Aorta (tissue), 5 donors: ENCODE measurements around the gene GABARAPL2. TPM values are rescaled to one million over a fixed set of nuclear protein-coding genes. Genes with fewer than 3 reads are reported as not detected.

ENCODE experiments used
- ATAC-seq: fragments of 200-7000 bp; cut with Tn5 transposase; one replicate; pipeline ENCODE4 v1.9.1; 2022; ENCODE audit warnings: moderate library complexity; ENCODE audit not compliant: low FRiP score
- DNase-seq, 2 donors: peaks; one replicate each; pipeline ENCODE4 v3.0.0-alpha.2; 2020
- H3K27ac ChIP-seq, 2 donors: one replicate each; pipeline ENCODE4 v1.5.1; 2013; ENCODE audit warnings: low read length in 2 of 2, mild to moderate bottlenecking in 2 of 2, moderate library complexity in 2 of 2, control low read depth in 1 of 2, inconsistent platforms in 1 of 2, low read depth in 1 of 2
- H3K27me3 ChIP-seq, 2 donors: one replicate each; pipeline ENCODE4 v1.6.1; 2013; ENCODE audit warnings: control low read depth in 1 of 2, low read length in 1 of 2, mild to moderate bottlenecking in 1 of 2, moderate library complexity in 1 of 2; ENCODE audit not compliant: insufficient read depth in 2 of 2, control insufficient read depth in 1 of 2
- H3K36me3 ChIP-seq, 2 donors: one replicate each; pipeline ENCODE4 v1.6.1; 2013; ENCODE audit warnings: control low read depth in 1 of 2, low read length in 1 of 2, mild to moderate bottlenecking in 1 of 2; ENCODE audit not compliant: insufficient read depth in 2 of 2, control insufficient read depth in 1 of 2
- H3K4me1 ChIP-seq, 2 donors: one replicate each; pipeline ENCODE4 v1.6.1; 2013; ENCODE audit warnings: low read length in 2 of 2, control low read depth in 1 of 2, mild to moderate bottlenecking in 1 of 2, moderate library complexity in 1 of 2; ENCODE audit not compliant: insufficient read depth in 2 of 2, control insufficient read depth in 1 of 2
- H3K4me3 ChIP-seq, 2 donors: one replicate each; pipeline ENCODE4 v1.5.1; 2013; ENCODE audit warnings: low read length in 2 of 2, control low read depth in 1 of 2, mild to moderate bottlenecking in 1 of 2
- H3K9me3 ChIP-seq: one replicate; pipeline ENCODE4 v1.6.1; 2013; ENCODE audit warnings: mild to moderate bottlenecking, low read length; ENCODE audit not compliant: control insufficient read depth
- WGBS, 2 donors: extraction: QIAGEN DNeasy Blood & Tissue Kit; methylation state at CpG; one replicate each; pipeline ENCODE4 v1.1.7; 2013; 5-methylcytosine and 5-hydroxymethylcytosine counted together
- intact Hi-C, 2 donors: fragments of 100-400 bp; cut with DNase I; formaldehyde crosslinking; loops; one replicate each; pipeline versions ENCODE4 v1.14.2 to v1.15.0; 2022
- polyA plus RNA-seq, 2 donors: library from polyadenylated mRNA; stranded (reverse); fragments of 200-250 nt; gene quantifications; one replicate each; pipeline ENCODE4 v1.2.3, GENCODE V29; 2013
- total RNA-seq, 2 donors: library from RNA; stranded (reverse); fragmentation: NEBNext Ultra II Directional; extraction: Animal tissue kit (Norgen Biotek cat#: 25700); gene quantifications; one replicate each; pipeline ENCODE4 v1.2.1, GENCODE V29; 2021
- donor health status: healthy with polysubstance abuse.
- donor health status: Bipolar disorder and iron deficiency.
- donor health status: DM: no; HTN: no; CAD: no.
- donor health status: DM: no; HTN: no; CAD: no.
- donor health status: DM: yes; HTN: yes; CAD: no.

GABARAPL2 gene
- total and polyA plus RNA-seq, 4 donors = 106 to 237 (median 176) TPM

DNA sequence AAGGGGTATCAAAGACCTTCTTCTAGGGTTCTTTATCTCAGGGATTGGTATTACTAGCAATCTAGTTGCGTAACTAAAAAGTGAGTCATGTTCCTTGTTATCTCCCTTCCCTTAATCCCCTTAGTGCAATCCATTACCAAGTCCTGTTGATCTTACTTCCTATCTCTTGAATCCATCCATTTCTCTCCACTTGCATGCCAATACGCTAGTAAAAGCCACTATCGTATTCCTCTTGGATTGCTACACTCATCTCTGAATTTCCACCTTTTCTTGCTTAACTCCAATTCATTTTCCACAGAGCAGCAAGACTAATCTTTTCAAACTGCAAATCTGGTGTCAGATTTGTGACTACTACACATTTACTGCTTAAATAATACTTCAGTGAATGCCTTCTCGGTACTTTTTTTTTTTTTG, 58.7 kb downstream of the GABARAPL2 start:
- no peaks in the 10 kb centered on the region for H3K27me3 ChIP-seq
- peaks cover 0 to 3% of the 10 kb centered on the region in 2 donors for H3K4me1 ChIP-seq
- 61 to 67% methylated on average over 4 of the region's 4 CpGs for WGBS, 2 donors
- ATAC-seq = no peak
- H3K4me3 ChIP-seq = no peak overlapping the region
- intact Hi-C loops = loop anchor here (5.0 to 10.0 kb wide), 2 partner anchors 58 to 150 kb away; partner anchors contain the start of gene GABARAPL2 (in 2 of the 2)
- no peaks in the 10 kb centered on the region for H3K9me3 ChIP-seq
- no peak for DNase-seq
- H3K36me3 ChIP-seq = peaks cover 5 to 6% of the 10 kb centered on the region in 2 donors
- H3K27ac ChIP-seq = no peak overlapping the region

DNA sequence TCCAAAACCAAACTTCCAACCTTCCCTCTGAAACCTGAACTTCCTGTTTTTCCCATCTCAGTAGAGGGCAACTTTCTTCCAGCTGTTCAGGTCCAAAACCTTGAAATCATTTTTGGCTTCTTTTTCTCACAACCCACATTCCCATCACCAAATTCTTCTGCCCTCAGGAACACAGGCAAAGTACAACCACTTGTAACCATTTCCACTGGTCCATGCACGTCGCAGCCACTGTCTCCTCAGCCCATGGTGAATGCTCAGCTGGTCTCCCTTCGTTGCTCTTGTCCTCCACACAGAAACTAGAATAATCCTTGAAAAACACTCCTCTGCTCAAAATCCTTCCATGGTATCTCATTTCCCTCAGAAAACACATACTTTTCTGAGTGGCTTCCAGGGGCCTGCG, 60.6 kb downstream of the GABARAPL2 start:
- intact Hi-C loops = loop anchor here in 1 of 2 donors (10.0 kb wide), 1 partner anchor 152 kb away; no protein-coding TSS in a partner anchor
- DNase-seq = no peak
- Histone ChIP-seq H3K36me3 (peaks cover 7 to 8% of the 10 kb centered on the region in 2 donors), H3K9me3 (no peaks in the 10 kb centered on the region), H3K27ac (no peak overlapping the region), H3K27me3 (no peaks in the 10 kb centered on the region), H3K4me3 (no peak overlapping the region), H3K4me1 (no peaks in the 10 kb centered on the region)
- no peak for ATAC-seq
- WGBS, 2 donors = 82% methylated on average over 4 of the region's 4 CpGs

Other genes starting within 250 kb of the GABARAPL2 start
- 10 to 100 TPM; 55.9 to 59.1 TPM for gene CFDP1, start 132.9 kb upstream of the GABARAPL2 start, total RNA-seq
- 100 to 1,000 TPM in 1 of 2 donors, 10 to 100 TPM in 1; 52.8 to 111 TPM for gene CFDP1, start 132.9 kb upstream of the GABARAPL2 start, polyA plus RNA-seq
- 10 to 100 TPM; 20.5 to 21.5 TPM for gene TMEM170A, start 101.7 kb upstream of the GABARAPL2 start, total RNA-seq
- gene TMEM170A, start 101.7 kb upstream of the GABARAPL2 start, polyA plus RNA-seq = 1 to 10 TPM; 4.2 to 5.6 TPM
- gene CHST6, start 70.9 kb upstream of the GABARAPL2 start, total RNA-seq = 1 to 10 TPM; 2.4 to 6.0 TPM
- under 1 TPM; 0.49 to 0.88 TPM for gene CHST6, start 70.9 kb upstream of the GABARAPL2 start, polyA plus RNA-seq
- not detected for gene CHST5, start 30.3 kb upstream of the GABARAPL2 start, total RNA-seq
- 1 to 10 TPM in 1 of 2 donors, under 1 TPM in 1; 0.97 to 1.5 TPM for gene CHST5, start 30.3 kb upstream of the GABARAPL2 start, polyA plus RNA-seq
- 10 to 100 TPM in 1 of 2 donors, 1 to 10 TPM in 1; 6.8 to 10.3 TPM for gene TMEM231, start 10.1 kb upstream of the GABARAPL2 start, total RNA-seq
- 10 to 100 TPM in 1 of 2 donors, 1 to 10 TPM in 1; 2.3 to 11.0 TPM for gene TMEM231, start 10.1 kb upstream of the GABARAPL2 start, polyA plus RNA-seq
- gene ADAT1, start 56.9 kb downstream of the GABARAPL2 start, total RNA-seq = 10 to 100 TPM; 25.4 to 44.0 TPM
- gene ADAT1, start 56.9 kb downstream of the GABARAPL2 start, polyA plus RNA-seq = 10 to 100 TPM in 1 of 2 donors, 1 to 10 TPM in 1; 7.5 to 19.2 TPM
- gene KARS1, start 81.3 kb downstream of the GABARAPL2 start, total RNA-seq = 10 to 100 TPM; 60.4 to 69.8 TPM
- gene KARS1, start 81.3 kb downstream of the GABARAPL2 start, polyA plus RNA-seq = 10 to 100 TPM; 64.4 to 73.2 TPM
- 10 to 100 TPM; 59.5 to 66.3 TPM for gene TERF2IP, start 81.4 kb downstream of the GABARAPL2 start, total RNA-seq
- gene TERF2IP, start 81.4 kb downstream of the GABARAPL2 start, polyA plus RNA-seq = 10 to 100 TPM; 46.5 to 78.3 TPM
- gene CPHXL2, start 110.6 kb downstream of the GABARAPL2 start, total RNA-seq = not detected
- gene CPHXL2, start 110.6 kb downstream of the GABARAPL2 start, polyA plus RNA-seq = not detected
- gene DUXB, start 135.1 kb downstream of the GABARAPL2 start, total RNA-seq = not detected
- not detected for gene DUXB, start 135.1 kb downstream of the GABARAPL2 start, polyA plus RNA-seq
- gene CPHXL, start 160.1 kb downstream of the GABARAPL2 start, total RNA-seq = not detected
- gene CPHXL, start 160.1 kb downstream of the GABARAPL2 start, polyA plus RNA-seq = not detected